Hepatocyte (in vitro differentiated cells): ENCODE measurements around the gene NAXD.

Experiments used
- EZH2phosphoT487 ChIP-seq: fragments of 200-600 bp; sonication (generic); IDR thresholded peaks from one replicate; pipeline ENCODE4 v1.6.1; 2018; ENCODE audit warnings: antibody characterized with exemption, mild to moderate bottlenecking, low read depth, moderate library complexity; ENCODE audit not compliant: unreplicated experiment, severe bottlenecking
- TF ChIP-seq, protein P1 (sequence below): fragments of 200-600 bp; sonication (generic); IDR thresholded peaks from 2 replicates; pipeline ENCODE4 v1.5.1; 2016; ENCODE audit warnings: antibody characterized with exemption, mild to moderate bottlenecking; ENCODE audit not compliant: poor library complexity

DNA sequence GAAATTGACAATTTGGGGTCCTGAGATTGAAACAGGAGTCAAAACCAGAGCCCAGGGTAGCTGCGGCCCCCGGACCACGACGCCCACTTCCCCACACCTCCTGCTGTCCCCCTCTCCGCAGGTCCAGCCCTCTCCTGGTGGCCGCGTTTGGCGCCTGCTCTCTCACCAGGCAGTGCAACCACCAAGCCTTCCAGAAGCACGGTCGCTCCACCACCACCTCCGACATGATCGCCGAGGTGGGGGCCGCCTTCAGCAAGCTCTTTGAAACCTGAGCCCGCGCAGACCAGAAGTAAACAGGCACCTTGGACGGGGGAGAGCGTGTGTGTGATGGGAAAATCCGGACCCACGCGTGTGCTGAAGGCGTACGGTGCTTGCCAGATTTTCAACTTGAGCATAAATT lies 22.9 kb downstream of the NAXD start:
- TF ChIP-seq, protein P1, sequence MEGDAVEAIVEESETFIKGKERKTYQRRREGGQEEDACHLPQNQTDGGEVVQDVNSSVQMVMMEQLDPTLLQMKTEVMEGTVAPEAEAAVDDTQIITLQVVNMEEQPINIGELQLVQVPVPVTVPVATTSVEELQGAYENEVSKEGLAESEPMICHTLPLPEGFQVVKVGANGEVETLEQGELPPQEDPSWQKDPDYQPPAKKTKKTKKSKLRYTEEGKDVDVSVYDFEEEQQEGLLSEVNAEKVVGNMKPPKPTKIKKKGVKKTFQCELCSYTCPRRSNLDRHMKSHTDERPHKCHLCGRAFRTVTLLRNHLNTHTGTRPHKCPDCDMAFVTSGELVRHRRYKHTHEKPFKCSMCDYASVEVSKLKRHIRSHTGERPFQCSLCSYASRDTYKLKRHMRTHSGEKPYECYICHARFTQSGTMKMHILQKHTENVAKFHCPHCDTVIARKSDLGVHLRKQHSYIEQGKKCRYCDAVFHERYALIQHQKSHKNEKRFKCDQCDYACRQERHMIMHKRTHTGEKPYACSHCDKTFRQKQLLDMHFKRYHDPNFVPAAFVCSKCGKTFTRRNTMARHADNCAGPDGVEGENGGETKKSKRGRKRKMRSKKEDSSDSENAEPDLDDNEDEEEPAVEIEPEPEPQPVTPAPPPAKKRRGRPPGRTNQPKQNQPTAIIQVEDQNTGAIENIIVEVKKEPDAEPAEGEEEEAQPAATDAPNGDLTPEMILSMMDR = no peak
- no peak for TF ChIP-seq EZH2phosphoT487
